HG03139 (cell line): ENCODE measurements around the gene ANKMY1.
"Not testable (repeated sequence)": the region's sequence is repeated elsewhere in the genome, so short reads cannot be mapped to it uniquely, and the experiment has no call there.

Experiments
- ATAC-seq: cut with Tn5 transposase; IDR thresholded peaks from one replicate; pipeline ENCODE4 v1.9.1; 2021; ENCODE audit not compliant: unreplicated experiment

Gene ANKMY1

GRCh38 chr2:240506406-240507059 is 51.3 kb downstream of the ANKMY1 start:
- no peak for ATAC-seq

- ATAC-seq: no peak
Observed at GRCh38 chr2:240505910-240506309, 51.9 kb downstream of the ANKMY1 start.

GRCh38 chr2:240503848-240504247 is 53.9 kb downstream of the ANKMY1 start:
- no peak for ATAC-seq

GRCh38 chr2:240503375-240503774 is 54.4 kb downstream of the ANKMY1 start:
- no peak for ATAC-seq

- no peak for ATAC-seq
Observed at GRCh38 chr2:240502430-240503121, 55.2 kb downstream of the ANKMY1 start.

- no peak for ATAC-seq
Observed at GRCh38 chr2:240502059-240502429, 55.7 kb downstream of the ANKMY1 start.

GRCh38 chr2:240501531-240501991 is 56.2 kb downstream of the ANKMY1 start:
- ATAC-seq: no peak

- no peak for ATAC-seq
Observed at GRCh38 chr2:240500561-240501423, 57.0 kb downstream of the ANKMY1 start.

GRCh38 chr2:240499309-240500301 is 58.2 kb downstream of the ANKMY1 start:
- ATAC-seq: no peak

GRCh38 chr2:240498958-240499260 is 58.9 kb downstream of the ANKMY1 start:
- no peak for ATAC-seq

GRCh38 chr2:240498171-240498957 is 59.4 kb downstream of the ANKMY1 start:
- no peak for ATAC-seq

GRCh38 chr2:240497082-240497481 is 60.7 kb downstream of the ANKMY1 start:
- ATAC-seq: not testable (repeated sequence)

GRCh38 chr2:240494942-240495341 is 62.8 kb downstream of the ANKMY1 start:
- ATAC-seq: not testable (repeated sequence)

- ATAC-seq: no peak
Observed at GRCh38 chr2:240494194-240494793, 63.5 kb downstream of the ANKMY1 start.

GRCh38 chr2:240491483-240491882 is 66.3 kb downstream of the ANKMY1 start:
- no peak for ATAC-seq

- no peak for ATAC-seq
Observed at GRCh38 chr2:240482141-240482540, 75.6 kb downstream of the ANKMY1 start.

- no peak for ATAC-seq
Observed at GRCh38 chr2:240481720-240482119, 76.1 kb downstream of the ANKMY1 start.

- ATAC-seq: no peak
Observed at GRCh38 chr2:240480834-240481623, 76.8 kb downstream of the ANKMY1 start.

- ATAC-seq: no peak
Observed at GRCh38 chr2:240479111-240479501, 78.7 kb downstream of the ANKMY1 start.
